Panc1 (cell line): ENCODE data around the gene ACSBG1.

Experiments used
- CTCF ChIP-seq: fragments of 450-650 bp; IDR thresholded peaks from 2 replicates; pipeline ENCODE4 v1.5.1; 2017; ENCODE audit warnings: mild to moderate bottlenecking
- POLR2AphosphoS5 ChIP-seq: IDR thresholded peaks from 2 replicates; pipeline ENCODE4 v1.6.1; 2012; ENCODE audit warnings: mild to moderate bottlenecking, low read depth, low read length, moderate library complexity

- TF ChIP-seq CTCF (no peak), POLR2AphosphoS5 (no peak)
Observed at GRCh38 chr15:78197632-78198031, 36.7 kb downstream of the ACSBG1 start.
